GM12878 (cell line): Measurements from ENCODE around the gene PGLYRP1. TPM values are rescaled to one million over a fixed set of nuclear protein-coding genes. Genes with fewer than 3 reads are reported as not detected.

Experiments
- ATAC-seq: fragments of 200-7000 bp; cut with Tn5 transposase; 3 replicates; pipeline ENCODE4 v1.9.1; 2020; ENCODE audit warnings: mild to moderate bottlenecking, moderate library complexity
- BruUV-seq: library from RNA; stranded (reverse); fragments of 400-500 nt; replicated peaks from 2 replicates; lab custom pipeline; 2021; lab: Mats Ljungman, UMichigan
- CTCF ChIA-PET: fragments of 300-600 bp; sonication (Branson Sonifier 250); formaldehyde crosslinking; extraction: SDS; loops from one replicate; lab custom pipeline; 2021; ENCODE audit warnings: inconsistent platforms; lab: Yijun Ruan, JAX
- POLR2A ChIA-PET: fragments of 350-600 bp; formaldehyde crosslinking; extraction: SDS; loops from one replicate; lab custom pipeline; 2021; ENCODE audit warnings: inconsistent platforms; lab: Charles Lee
- RAD21 ChIA-PET: fragments of 300-600 bp; sonication (Branson Sonifier 250); formaldehyde crosslinking; loops from one replicate; lab custom pipeline; 2023; ENCODE audit warnings: antibody characterized with exemption; ENCODE audit not compliant: unreplicated experiment; lab: Charles Lee
- SMC1A ChIA-PET: fragments of 300-600 bp; sonication (Branson Sonifier 250); formaldehyde crosslinking; loops from one replicate; lab custom pipeline; 2023; ENCODE audit not compliant: unreplicated experiment, uncharacterized antibody; lab: Charles Lee
- DNase-seq: peaks from one replicate; pipeline ENCODE4 v3.0.0-alpha.2; 2011; ENCODE audit warnings: low read depth, low spot score
- FAIRE-seq: peaks from 3 replicates; lab custom pipeline; 2011; peaks lifted over from hg19 to GRCh38; lab: Jason Lieb, UNC
- H2AFZ ChIP-seq: 2 replicates; pipeline ENCODE4 v1.6.0; 2011; ENCODE audit warnings: low read depth, low read length, control low read depth; ENCODE audit not compliant: control insufficient read depth
- H3K27ac ChIP-seq: 2 replicates; pipeline ENCODE4 v1.5.1; 2011; ENCODE audit warnings: control low read depth; ENCODE audit not compliant: control insufficient read depth, insufficient read depth
- H3K27me3 ChIP-seq, 2 experiments: replicated peaks in 1 of 2; 2 replicates each; pipeline versions ENCODE4 v1.6.0 to v1.6.1; 2011; ENCODE audit warnings: low read length in 1 of 2; ENCODE audit not compliant: control insufficient read depth in 2 of 2, insufficient read depth in 2 of 2
- H3K36me3 ChIP-seq, 2 experiments: 2 replicates each; pipeline ENCODE4 v1.5.1; 2011; ENCODE audit warnings: low read length in 1 of 2; ENCODE audit not compliant: control insufficient read depth in 2 of 2, insufficient read depth in 2 of 2
- H3K4me1 ChIP-seq: 2 replicates; pipeline ENCODE4 v1.6.1; 2011; ENCODE audit warnings: mild to moderate bottlenecking, low read length, moderate library complexity, mixed read lengths; ENCODE audit not compliant: control insufficient read depth, insufficient read depth
- H3K4me2 ChIP-seq: 2 replicates; pipeline ENCODE4 v1.6.0; 2011; ENCODE audit warnings: control low read depth; ENCODE audit not compliant: control insufficient read depth, insufficient read depth
- H3K4me3 ChIP-seq: fragments of 200-600 bp; sonication (generic); 2 replicates; pipeline ENCODE4 v1.5.1; 2016
- H3K79me2 ChIP-seq: 2 replicates; pipeline ENCODE4 v1.6.0; 2011; ENCODE audit warnings: low read length; ENCODE audit not compliant: control insufficient read depth, insufficient read depth
- H3K9ac ChIP-seq: 2 replicates; pipeline ENCODE4 v1.8.0; 2011; ENCODE audit warnings: low read length, control low read depth, mixed read lengths; ENCODE audit not compliant: control insufficient read depth, insufficient read depth
- H3K9me3 ChIP-seq: replicated peaks from 3 replicates; pipeline ENCODE4 v1.5.1; 2011; ENCODE audit warnings: mild to moderate bottlenecking, low read length; ENCODE audit not compliant: control insufficient read depth, insufficient read depth
- H4K20me1 ChIP-seq: 2 replicates; pipeline ENCODE4 v1.6.0; 2011; ENCODE audit not compliant: control insufficient read depth, insufficient read depth
- HDGF ChIP-seq: fragments of 450-650 bp; IDR thresholded peaks from 2 replicates; pipeline ENCODE4 v1.6.1; 2016; ENCODE audit warnings: antibody characterized with exemption
- LARP7 ChIP-seq: fragments of 450-650 bp; IDR thresholded peaks from 2 replicates; pipeline ENCODE4 v1.6.1; 2017; ENCODE audit warnings: mild to moderate bottlenecking
- MEF2A ChIP-seq: IDR thresholded peaks from 2 replicates; pipeline ENCODE4 v1.6.1; 2011; ENCODE audit warnings: low read depth, mild to moderate bottlenecking, low read length, moderate library complexity; ENCODE audit not compliant: insufficient read depth
- POLR2A ChIP-seq: IDR thresholded peaks from 2 replicates; pipeline ENCODE4 v1.6.1; 2011; ENCODE audit warnings: low read depth, mild to moderate bottlenecking, low read length
- RB1 ChIP-seq: fragments of 450-650 bp; formaldehyde crosslinking; IDR thresholded peaks from 2 replicates; pipeline ENCODE4 v1.6.1; 2017; ENCODE audit warnings: mild to moderate bottlenecking, borderline replicate concordance
- TAF1 ChIP-seq: IDR thresholded peaks from 2 replicates; pipeline ENCODE4 v1.6.1; 2011; ENCODE audit warnings: mild to moderate bottlenecking, low read depth, low read length, borderline replicate concordance
- WGBS: methylation state at CpG from one replicate; pipeline ENCODE4 v1.1.6; 2016; ENCODE audit warnings: low lambda C conversion rate; ENCODE audit not compliant: insufficient replicate concordance, insufficient coverage; ENCODE audit errors: missing lambda C conversion rate; 5-methylcytosine and 5-hydroxymethylcytosine counted together
- in situ Hi-C: fragments of 300-500 bp; cut with MboI; formaldehyde crosslinking; loops from 9 replicates; pipeline ENCODE4 v1.14.3; 2018; ENCODE audit warnings: mixed read lengths
- intact Hi-C: fragments of 100-400 bp; cut with micrococcal nuclease; formaldehyde crosslinking; loops from one replicate; pipeline ENCODE4 v1.14.2; 2022; ENCODE audit not compliant: unreplicated experiment
- polyA plus RNA-seq, 11 experiments: library from polyadenylated mRNA; depleted of rRNA in 4 of 11; unstranded in 6 of 11; stranded (reverse) in 5 of 11; fragments of >200 nt; fragmentation: Nextera tagmentation in 4 of 11; fragmentation: Illumina TruSeq in 1 of 11; extraction: Ambion mirVana in 4 of 11; extraction: Trizol in 1 of 11; gene quantifications; 1 replicate in 1 of 11; 2 replicates in 10 of 11; pipeline versions ENCODE4 v1.2.1 to v1.2.3, GENCODE V29; 2011 to 2016; ENCODE audit warnings: inconsistent platforms in 2 of 11, missing spikeins in 2 of 11, low read depth in 1 of 11
- total RNA-seq, 4 experiments: library from RNA; depleted of rRNA in 3 of 4; stranded (reverse); fragments of >200 nt in 3 of 4; fragmentation: Illumina TruSeq in 1 of 4; extraction: Trizol in 1 of 4; gene quantifications; 2 replicates each; pipeline versions ENCODE4 v1.2.1 to v1.2.3, GENCODE V29; 2013 to 2021
- TF ChIP-seq, protein P1 (sequence below): fragments of 450-650 bp; IDR thresholded peaks from 2 replicates; pipeline ENCODE4 v1.6.1; 2018; ENCODE audit warnings: mild to moderate bottlenecking, low read depth, moderate library complexity; ENCODE audit not compliant: partially characterized antibody

The PGLYRP1 gene
- total and polyA plus RNA-seq, 10 of the 15 experiments (the other 5 are each of a cell fraction or from before 2014, with no cell fraction given), result 0.30 TPM; not detected in 9

DNA sequence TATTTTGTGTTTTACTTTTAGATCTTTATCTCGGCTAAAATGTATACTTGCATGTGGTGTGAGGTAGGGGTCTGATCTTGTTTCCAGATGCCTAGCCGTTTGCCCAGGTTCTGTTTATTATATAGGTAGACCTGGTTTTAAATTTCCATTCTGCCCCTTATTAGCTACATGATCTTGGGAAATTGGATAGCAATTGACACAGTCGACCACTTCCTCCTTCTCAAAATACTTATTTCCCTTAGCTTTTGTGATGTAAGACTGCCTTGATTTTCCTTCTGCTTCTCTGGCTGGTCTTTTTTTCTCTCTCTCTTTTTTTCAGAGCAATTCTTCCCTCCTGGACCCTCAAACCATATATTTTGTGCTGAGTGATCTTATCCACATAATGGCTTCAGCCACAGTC is 3.0 kb upstream of the PGLYRP1 start (continued):
- TF ChIP-seq, protein P1, sequence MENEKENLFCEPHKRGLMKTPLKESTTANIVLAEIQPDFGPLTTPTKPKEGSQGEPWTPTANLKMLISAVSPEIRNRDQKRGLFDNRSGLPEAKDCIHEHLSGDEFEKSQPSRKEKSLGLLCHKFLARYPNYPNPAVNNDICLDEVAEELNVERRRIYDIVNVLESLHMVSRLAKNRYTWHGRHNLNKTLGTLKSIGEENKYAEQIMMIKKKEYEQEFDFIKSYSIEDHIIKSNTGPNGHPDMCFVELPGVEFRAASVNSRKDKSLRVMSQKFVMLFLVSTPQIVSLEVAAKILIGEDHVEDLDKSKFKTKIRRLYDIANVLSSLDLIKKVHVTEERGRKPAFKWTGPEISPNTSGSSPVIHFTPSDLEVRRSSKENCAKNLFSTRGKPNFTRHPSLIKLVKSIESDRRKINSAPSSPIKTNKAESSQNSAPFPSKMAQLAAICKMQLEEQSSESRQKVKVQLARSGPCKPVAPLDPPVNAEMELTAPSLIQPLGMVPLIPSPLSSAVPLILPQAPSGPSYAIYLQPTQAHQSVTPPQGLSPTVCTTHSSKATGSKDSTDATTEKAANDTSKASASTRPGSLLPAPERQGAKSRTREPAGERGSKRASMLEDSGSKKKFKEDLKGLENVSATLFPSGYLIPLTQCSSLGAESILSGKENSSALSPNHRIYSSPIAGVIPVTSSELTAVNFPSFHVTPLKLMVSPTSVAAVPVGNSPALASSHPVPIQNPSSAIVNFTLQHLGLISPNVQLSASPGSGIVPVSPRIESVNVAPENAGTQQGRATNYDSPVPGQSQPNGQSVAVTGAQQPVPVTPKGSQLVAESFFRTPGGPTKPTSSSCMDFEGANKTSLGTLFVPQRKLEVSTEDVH, result no peak
- no peak for TF ChIP-seq MEF2A

DNA sequence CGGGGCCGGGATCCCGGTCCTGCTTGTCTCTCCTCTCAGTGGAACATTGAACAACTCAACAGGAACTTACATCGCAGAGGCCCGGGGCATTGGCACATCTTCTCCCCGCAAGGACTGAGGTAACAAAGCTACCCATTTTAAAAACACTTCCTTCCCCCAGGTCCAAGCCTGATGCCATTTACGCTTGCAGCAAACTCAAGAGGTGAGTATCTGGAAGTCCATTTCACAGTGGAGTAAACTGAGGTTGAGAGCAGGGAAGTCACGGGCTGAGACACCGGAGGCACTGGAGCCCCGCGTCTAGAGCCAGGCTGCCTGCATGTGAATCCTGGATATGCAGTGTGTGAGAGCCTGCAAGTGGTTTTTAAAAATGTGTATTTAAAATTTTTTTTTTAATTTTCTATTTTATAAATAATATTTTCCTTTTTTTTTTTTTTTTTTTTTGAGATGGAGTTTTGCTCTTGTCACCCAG is 492 bp upstream of the PGLYRP1 start:
- no peak overlapping the region for H3K4me3 ChIP-seq
- ChIA-PET RAD21 (no interaction called here), SMC1A (interaction anchor here (1.4 kb wide), 1 partner anchor 242 kb away, joined by 3 read pairs; no protein-coding TSS in a partner anchor), POLR2A (no interaction called here), CTCF (no interaction called here)
- no TSS peak for BruUV-seq
- no peak for FAIRE-seq
- H3K4me2 ChIP-seq, result no peak overlapping the region
- no peaks in the 10 kb centered on the region for H3K36me3 ChIP-seq
- no peaks in the 10 kb centered on the region for H3K79me2 ChIP-seq
- no peaks in the 10 kb centered on the region for H3K4me1 ChIP-seq
- H3K27me3 ChIP-seq, result no peaks in the 10 kb centered on the region
- no peak overlapping the region for H3K27ac ChIP-seq
- no peaks in the 10 kb centered on the region for H4K20me1 ChIP-seq
- intact Hi-C loops (no loop called here), in situ Hi-C loops (no loop called here)
- no peak for ATAC-seq
- H3K9ac ChIP-seq, result no peak overlapping the region
- no peak overlapping the region for H2AFZ ChIP-seq
- TF ChIP-seq HDGF (no peak), TAF1 (no peak), RB1 (no peak), LARP7 (no peak), POLR2A (no peak)
- WGBS, result 78% methylated on average over 11 of the region's 11 CpGs
- H3K9me3 ChIP-seq, result no peaks in the 10 kb centered on the region
- DNase-seq, result no peak
